Left renal pelvis (tissue), 4 donors: ENCODE results near the gene COL2A1. TPM values are rescaled to one million over a fixed set of nuclear protein-coding genes. Genes with fewer than 3 reads are reported as not detected.

Experiments
- DNase-seq, 4 donors: peaks; one replicate each; pipeline ENCODE4 v3.0.0-alpha.2; 2013; ENCODE audit warnings: low read depth in 4 of 4, low spot score in 3 of 4
- polyA plus RNA-seq, 4 donors: library from polyadenylated mRNA; unstranded; fragments of 120-200 nt; gene quantifications; one replicate each; pipeline ENCODE4 v1.2.1, GENCODE V29; 2013; ENCODE audit not compliant: insufficient read length in 4 of 4

COL2A1 gene
- polyA plus RNA-seq, 4 donors, result 41.2 to 79.4 (median 51.2) TPM

DNA sequence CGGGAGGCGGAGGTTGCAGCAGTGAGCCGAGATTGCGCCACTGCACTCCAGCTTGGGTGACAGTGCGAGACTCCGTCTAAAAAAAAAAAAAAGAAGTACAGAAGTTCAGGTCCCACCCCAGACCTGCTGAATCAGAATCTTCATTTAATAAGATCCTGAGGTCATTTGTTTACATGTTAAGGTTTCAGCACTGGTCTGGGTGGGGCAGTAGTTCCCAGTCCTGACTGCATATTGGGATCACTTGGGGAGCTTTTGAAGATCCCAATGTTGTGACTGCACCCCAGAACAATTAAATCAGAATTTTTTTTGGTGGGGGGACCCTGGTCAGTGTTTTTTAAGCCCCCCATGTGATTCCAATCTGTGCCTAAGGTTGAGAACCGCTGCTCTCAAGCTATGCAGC lies 11.7 kb upstream of the COL2A1 start:
- no peak for DNase-seq

DNA sequence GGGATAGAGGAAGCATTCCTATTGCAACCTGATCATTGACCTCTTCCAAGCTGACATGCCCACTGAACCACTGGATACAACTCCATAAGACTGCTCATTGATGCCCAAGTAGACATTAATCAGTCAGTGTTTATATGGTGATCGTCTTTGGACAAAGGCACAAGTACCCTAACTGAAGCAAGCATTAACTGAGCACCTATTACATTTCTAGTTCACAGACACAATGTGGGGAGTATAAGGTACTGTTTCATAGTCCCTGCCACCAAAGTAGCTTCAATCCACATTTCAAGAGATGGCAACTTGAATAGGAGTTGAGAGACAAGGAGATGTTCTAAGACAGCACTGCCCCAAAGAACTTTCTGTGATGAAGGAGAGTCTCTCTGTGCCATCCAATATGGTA lies 10.9 kb upstream of the COL2A1 start:
- no peak for DNase-seq

DNA sequence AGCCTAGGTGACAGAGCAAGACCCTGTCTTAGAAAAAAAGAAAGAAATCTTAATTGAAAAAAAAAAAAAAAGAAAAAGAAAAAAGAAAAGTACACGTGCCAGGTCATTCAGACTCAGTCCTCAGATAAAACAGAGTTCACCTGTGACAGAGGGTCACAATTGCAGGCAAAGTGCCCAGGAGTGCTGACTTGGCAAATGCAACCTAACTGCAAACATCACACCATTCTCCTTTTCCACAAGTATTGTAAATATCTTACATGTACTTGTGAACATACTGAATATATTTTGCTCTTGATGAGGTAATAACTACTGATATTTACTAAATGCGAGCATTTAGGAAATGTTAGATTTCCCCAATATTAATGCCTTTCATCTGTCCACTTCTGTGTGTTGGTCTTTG lies 9.0 kb upstream of the COL2A1 start:
- no peak for DNase-seq

- no peak for DNase-seq
These were observed 7.8 kb upstream of the COL2A1 start for GRCh38 chr12:48012070-48012469.

- no peak for DNase-seq
These were observed 6.2 kb upstream of the COL2A1 start for GRCh38 chr12:48010366-48010970.

GRCh38 chr12:48009471-48009870 lies 5.2 kb upstream of the COL2A1 start:
- no peak for DNase-seq

GRCh38 chr12:48008950-48009349 lies 4.7 kb upstream of the COL2A1 start:
- DNase-seq, result no peak

DNA sequence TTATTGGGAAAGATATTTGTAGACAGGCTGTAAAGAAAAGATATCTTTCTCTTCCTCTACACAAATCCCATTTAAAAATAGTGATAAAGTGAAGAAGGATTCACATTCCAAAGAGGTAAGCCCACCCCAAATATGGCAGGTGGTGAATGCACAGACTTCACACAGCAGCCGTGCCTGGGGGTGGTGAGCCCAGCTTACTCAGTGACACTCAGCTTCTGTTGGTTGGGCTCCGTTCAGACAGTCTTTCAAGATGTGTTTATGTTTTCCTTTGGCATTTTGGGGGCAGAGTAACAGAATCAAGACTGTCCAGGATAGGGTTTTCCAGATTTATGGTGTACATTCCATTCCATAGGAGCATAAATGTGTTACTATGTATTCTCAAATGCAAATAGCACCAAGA lies 4.1 kb upstream of the COL2A1 start:
- no peak for DNase-seq

DNA sequence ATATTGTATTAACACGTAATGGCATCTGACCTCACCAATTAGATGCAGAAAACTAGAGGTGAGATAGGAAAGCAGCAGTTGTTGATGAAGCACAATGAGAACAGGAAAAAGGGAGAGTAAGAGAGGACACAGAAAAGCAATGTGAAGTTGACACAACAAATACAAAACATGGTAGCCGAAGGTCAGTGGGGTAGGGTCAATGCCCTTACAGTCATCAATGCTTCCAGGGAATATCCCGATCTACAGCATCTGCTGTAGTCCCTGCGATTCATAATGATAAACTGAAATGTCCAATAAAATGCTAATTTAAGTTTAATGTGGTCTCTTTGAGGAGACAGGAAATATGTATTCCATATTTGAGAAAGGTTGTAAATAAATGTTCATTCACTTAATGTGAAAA lies 2.9 kb upstream of the COL2A1 start:
- DNase-seq, result no peak

DNA sequence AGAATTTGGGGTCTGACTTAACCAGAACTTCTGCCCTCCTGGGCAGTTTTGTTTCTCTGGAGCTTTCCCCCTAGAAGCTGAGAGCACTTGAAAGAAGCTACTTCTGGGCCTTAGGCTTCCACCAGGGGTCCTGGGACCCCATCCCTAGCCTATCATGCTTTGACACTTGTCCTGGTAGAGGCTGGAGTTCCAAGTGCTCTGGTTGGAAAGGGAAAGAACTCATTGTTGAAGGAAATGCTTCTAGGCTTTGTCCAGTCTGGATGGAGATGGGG lies 1.4 kb upstream of the COL2A1 start:
- no peak for DNase-seq

- DNase-seq, result no peak
These were observed 899 bp upstream of the COL2A1 start for GRCh38 chr12:48005001-48005749.

DNA sequence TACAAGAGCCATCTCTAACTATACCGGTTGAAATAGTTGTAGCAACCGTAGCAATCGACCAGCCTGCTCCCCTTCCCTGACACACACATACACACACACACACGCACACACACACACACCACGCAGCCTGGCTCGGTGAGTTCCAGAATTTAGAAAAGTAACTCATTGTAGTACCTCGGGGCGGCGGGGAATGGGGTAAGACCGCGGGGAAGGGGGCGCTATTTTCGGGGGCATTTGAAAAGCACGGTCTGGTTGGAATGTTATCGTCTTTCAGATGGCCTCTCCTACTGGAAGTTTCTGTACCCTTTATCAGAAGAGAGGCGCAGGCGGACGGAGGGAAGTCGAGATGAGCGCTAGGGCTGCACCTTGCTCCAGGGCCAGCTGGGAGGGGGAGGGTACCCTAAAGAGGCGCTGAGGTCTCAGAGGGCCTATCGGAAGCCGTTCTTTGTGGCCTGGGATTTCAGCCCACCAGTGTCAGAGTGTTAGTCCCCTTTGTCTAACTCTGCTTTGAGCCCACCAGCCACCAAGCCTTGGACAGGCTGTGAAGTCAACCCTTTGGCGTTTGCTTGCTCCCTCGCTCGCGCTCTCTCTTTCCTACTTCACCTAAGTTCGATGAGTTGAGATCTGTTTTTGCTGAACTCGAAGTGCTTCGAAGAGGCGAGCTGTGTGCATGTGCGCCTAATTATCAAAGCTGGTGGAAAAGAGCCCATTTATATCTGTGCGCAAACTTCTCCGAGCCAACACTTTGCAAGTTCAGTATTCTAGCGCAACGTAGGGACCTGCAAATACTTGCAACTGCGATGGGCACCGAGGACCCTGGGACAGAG lies 837 bp downstream of the COL2A1 start:
- no peak for DNase-seq

DNA sequence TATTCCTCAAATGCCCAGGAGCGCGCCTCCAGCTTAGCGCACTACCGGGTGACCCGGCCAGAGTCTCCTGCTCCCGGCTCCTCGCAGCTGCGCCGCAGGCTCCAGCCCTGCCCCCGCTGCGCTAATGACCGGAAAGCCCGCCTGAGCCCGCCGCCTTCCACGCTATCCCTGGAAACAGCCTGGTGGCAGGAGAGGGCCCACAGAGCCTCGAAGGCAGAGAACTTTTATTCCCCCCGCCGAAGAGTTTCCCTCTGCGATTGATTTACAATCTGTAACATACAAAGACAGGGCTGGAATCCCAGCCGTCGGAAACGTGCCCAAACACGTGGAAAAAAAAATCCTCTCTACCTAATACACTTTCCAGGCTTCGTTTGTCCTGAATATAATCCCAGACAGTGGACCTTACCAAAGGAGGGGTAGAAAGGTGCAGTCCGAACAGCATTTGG lies 1.5 kb downstream of the COL2A1 start:
- DNase-seq, result no peak

GRCh38 chr12:48002414-48002730 lies 1.9 kb downstream of the COL2A1 start:
- DNase-seq, result no peak

GRCh38 chr12:48001505-48002413 lies 2.5 kb downstream of the COL2A1 start:
- DNase-seq, result no peak

- DNase-seq, result no peak
These were observed 3.3 kb downstream of the COL2A1 start for GRCh38 chr12:48000878-48001504.

DNA sequence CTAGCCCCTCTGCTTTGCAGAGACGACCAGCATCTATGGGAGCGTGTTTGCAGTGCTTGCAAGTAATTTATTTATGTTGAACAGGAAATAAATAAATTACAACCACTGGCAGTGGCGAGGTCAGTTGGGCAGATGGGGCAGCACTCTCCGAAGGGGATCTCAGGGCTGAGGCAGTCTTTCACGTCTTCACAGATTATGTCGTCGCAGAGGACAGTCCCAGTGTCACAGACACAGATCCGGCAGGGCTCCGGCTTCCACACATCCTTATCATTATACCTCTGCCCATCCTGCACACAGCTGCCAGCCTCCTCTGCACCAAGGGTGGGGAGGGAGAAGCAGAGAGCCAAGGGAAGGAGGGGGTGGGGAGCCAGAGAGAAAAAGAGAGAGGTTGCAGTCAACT lies 4.5 kb downstream of the COL2A1 start:
- DNase-seq, result no peak

- no peak for DNase-seq
These were observed 7.0 kb downstream of the COL2A1 start for GRCh38 chr12:47997321-47997720.

- DNase-seq, result peak in 1 of 4 donors; percentile 20
These were observed 8.3 kb downstream of the COL2A1 start for GRCh38 chr12:47995981-47996401.

- DNase-seq, result no peak
These were observed 10.8 kb downstream of the COL2A1 start for GRCh38 chr12:47993491-47993890.
